NCI-H2171 (cell line): Measurements from ENCODE around the gene IFRD1.

ENCODE experiments used
- DNase-seq: peaks from one replicate; lab custom pipeline; 2025; lab: John Stamatoyannopoulos, UW

Gene IFRD1

GRCh38 chr7:112487457-112488263 lies 37.4 kb downstream of the IFRD1 start:
- DNase-seq = no peak

GRCh38 chr7:112488264-112488552 lies 37.9 kb downstream of the IFRD1 start:
- DNase-seq = no peak

- no peak for DNase-seq
Measured at GRCh38 chr7:112492186-112492585, 41.9 kb downstream of the IFRD1 start.

- DNase-seq = no peak
Measured at GRCh38 chr7:112494656-112495055, 44.4 kb downstream of the IFRD1 start.

- no peak for DNase-seq
Measured at GRCh38 chr7:112495156-112495788, 45.0 kb downstream of the IFRD1 start.

- DNase-seq = peak; percentile 43
Measured at GRCh38 chr7:112495810-112496462, 45.7 kb downstream of the IFRD1 start.

GRCh38 chr7:112497481-112497880 lies 47.2 kb downstream of the IFRD1 start:
- DNase-seq = no peak

GRCh38 chr7:112500619-112501018 lies 50.4 kb downstream of the IFRD1 start:
- DNase-seq = no peak

GRCh38 chr7:112501801-112502503 lies 51.7 kb downstream of the IFRD1 start:
- no peak for DNase-seq

- DNase-seq = no peak
Measured at GRCh38 chr7:112502700-112503099, 52.4 kb downstream of the IFRD1 start.

GRCh38 chr7:112503361-112503972 lies 53.2 kb downstream of the IFRD1 start:
- no peak for DNase-seq

GRCh38 chr7:112504093-112504695 lies 53.9 kb downstream of the IFRD1 start:
- DNase-seq = no peak

- DNase-seq = no peak
Measured at GRCh38 chr7:112505495-112505894, 55.2 kb downstream of the IFRD1 start.

GRCh38 chr7:112508404-112508803 lies 58.1 kb downstream of the IFRD1 start:
- no peak for DNase-seq

GRCh38 chr7:112509402-112509801 lies 59.1 kb downstream of the IFRD1 start:
- no peak for DNase-seq

- DNase-seq = no peak
Measured at GRCh38 chr7:112510001-112510742, 59.9 kb downstream of the IFRD1 start.

- no peak for DNase-seq
Measured at GRCh38 chr7:112510743-112511110, 60.5 kb downstream of the IFRD1 start.

GRCh38 chr7:112511451-112512202 lies 61.4 kb downstream of the IFRD1 start:
- DNase-seq = no peak

GRCh38 chr7:112512451-112513210 lies 62.4 kb downstream of the IFRD1 start:
- no peak for DNase-seq

GRCh38 chr7:112515989-112516388 lies 65.7 kb downstream of the IFRD1 start:
- no peak for DNase-seq
